HG02943 (cell line): ENCODE data around the gene SMC3.
"Not testable (repeated sequence)": the region's sequence is repeated elsewhere in the genome, so short reads cannot be mapped to it uniquely, and the experiment has no call there.

Experiments
- ATAC-seq: cut with Tn5 transposase; IDR thresholded peaks from one replicate; pipeline ENCODE4 v1.9.1; 2021; ENCODE audit warnings: mild to moderate bottlenecking, low read depth, moderate library complexity; ENCODE audit not compliant: unreplicated experiment

The SMC3 gene

GRCh38 chr10:110619514-110620397 lies 52.3 kb downstream of the SMC3 start:
- no peak for ATAC-seq

GRCh38 chr10:110620398-110620719 lies 52.9 kb downstream of the SMC3 start:
- no peak for ATAC-seq

GRCh38 chr10:110623316-110623715 lies 55.8 kb downstream of the SMC3 start:
- ATAC-seq, result not testable (repeated sequence)

GRCh38 chr10:110625356-110625894 lies 57.9 kb downstream of the SMC3 start:
- ATAC-seq, result no peak

- no peak for ATAC-seq
Observed at GRCh38 chr10:110625951-110626855, 58.7 kb downstream of the SMC3 start.

GRCh38 chr10:110628161-110628560 lies 60.7 kb downstream of the SMC3 start:
- ATAC-seq, result no peak

- no peak for ATAC-seq
Observed at GRCh38 chr10:110629680-110630191, 62.2 kb downstream of the SMC3 start.

- no peak for ATAC-seq
Observed at GRCh38 chr10:110631934-110632333, 64.4 kb downstream of the SMC3 start.

- no peak for ATAC-seq
Observed at GRCh38 chr10:110632591-110633215, 65.2 kb downstream of the SMC3 start.

- ATAC-seq, result no peak
Observed at GRCh38 chr10:110634527-110635209, 67.2 kb downstream of the SMC3 start.

- no peak for ATAC-seq
Observed at GRCh38 chr10:110636572-110636931, 69.1 kb downstream of the SMC3 start.

- ATAC-seq, result no peak
Observed at GRCh38 chr10:110636932-110637557, 69.5 kb downstream of the SMC3 start.

- ATAC-seq, result no peak
Observed at GRCh38 chr10:110637558-110638053, 70.1 kb downstream of the SMC3 start.

- ATAC-seq, result no peak
Observed at GRCh38 chr10:110638319-110638718, 70.8 kb downstream of the SMC3 start.

GRCh38 chr10:110639046-110639445 lies 71.6 kb downstream of the SMC3 start:
- ATAC-seq, result not testable (repeated sequence)

GRCh38 chr10:110639858-110640257 lies 72.4 kb downstream of the SMC3 start:
- ATAC-seq, result not testable (repeated sequence)

- no peak for ATAC-seq
Observed at GRCh38 chr10:110641256-110641655, 73.8 kb downstream of the SMC3 start.

GRCh38 chr10:110642204-110643034 lies 74.9 kb downstream of the SMC3 start:
- ATAC-seq, result no peak
